HCT116 (cell line): ENCODE results near the gene SCN2A. TPM values are rescaled to one million over a fixed set of nuclear protein-coding genes. Genes with fewer than 3 reads are reported as not detected.

ENCODE experiments used
- ATAC-seq: fragments of 200-7000 bp; cut with Tn5 transposase; 2 replicates; pipeline ENCODE4 v1.9.1; 2020; ENCODE audit warnings: mild to moderate bottlenecking, moderate library complexity
- BruUV-seq: library from RNA; stranded (reverse); fragments of 400-500 nt; replicated peaks from 2 replicates; lab custom pipeline; 2021; lab: Mats Ljungman, UMichigan
- CTCF ChIA-PET: fragments of 300-600 bp; sonication (Branson Sonifier 250); formaldehyde crosslinking; loops from one replicate; lab custom pipeline; 2021; ENCODE audit warnings: antibody characterized with exemption; lab: Charles Lee
- POLR2A ChIA-PET: fragments of 300-600, 350-600 bp; sonication (Branson Sonifier 250); formaldehyde crosslinking; loops from one replicate; lab custom pipeline; 2021; ENCODE audit warnings: antibody characterized with exemption; lab: Charles Lee
- RAD21 ChIA-PET, 2 experiments: fragments of 300-600 bp; sonication (Branson Sonifier 250); formaldehyde crosslinking; loops; one replicate each; lab custom pipeline; 2023; ENCODE audit warnings: low total read pairs in 2 of 2; ENCODE audit not compliant: uncharacterized antibody in 2 of 2, unreplicated experiment in 2 of 2, low non-redundant PET in 1 of 2; lab: Charles Lee
- DNase-seq: peaks from one replicate; pipeline ENCODE4 v3.0.0-alpha.2; 2010; ENCODE audit warnings: low read depth, low spot score
- H2AFZ ChIP-seq: fragments of 200-600 bp; shearing (Covaris generic), sonication (generic); 2 replicates; pipeline ENCODE4 v1.6.1; 2017; ENCODE audit warnings: low read depth, mixed run types, mixed read lengths, antibody characterized with exemption, low read length; ENCODE audit not compliant: poor library complexity, severe bottlenecking
- H3K27ac ChIP-seq: 2 replicates; pipeline ENCODE4 v1.5.1; 2012; ENCODE audit warnings: low read depth, low read length
- H3K27me3 ChIP-seq: fragments of 200-600 bp; sonication (generic); 2 replicates; pipeline ENCODE4 v1.6.1; 2016; ENCODE audit warnings: mixed run types, low read length, mixed read lengths; ENCODE audit not compliant: insufficient read depth
- H3K36me3 ChIP-seq, 2 experiments: fragments of 200-500 bp in 1 of 2; fragments of 200-600 bp in 1 of 2; sonication (Bioruptor generic) in 1 of 2; sonication (generic) in 1 of 2; 2 replicates each; pipeline versions ENCODE4 v1.5.1 to v1.6.1; 2014 to 2016; ENCODE audit warnings: low read length in 2 of 2, inconsistent platforms in 1 of 2, mixed read lengths in 1 of 2, mixed run types in 1 of 2; ENCODE audit not compliant: insufficient read depth in 2 of 2, control insufficient read depth in 1 of 2
- H3K4me1 ChIP-seq, 2 experiments: fragments of 200-600 bp in 1 of 2; sonication (generic) in 1 of 2; 2 replicates each; pipeline versions ENCODE4 v1.5.1 to v1.6.1; 2012 to 2017; ENCODE audit warnings: low read length in 2 of 2, inconsistent platforms in 1 of 2, mild to moderate bottlenecking in 1 of 2, mixed read lengths in 1 of 2, mixed run types in 1 of 2, moderate library complexity in 1 of 2; ENCODE audit not compliant: insufficient read depth in 2 of 2, control insufficient read depth in 1 of 2
- H3K4me2 ChIP-seq: fragments of 200-600 bp; sonication (generic); 2 replicates; pipeline ENCODE4 v1.6.1; 2017; ENCODE audit warnings: mixed run types, low read length, mixed read lengths
- H3K4me3 ChIP-seq, 2 experiments: fragments of 200-600 bp in 1 of 2; sonication (generic) in 1 of 2; replicated peaks in 1 of 2; 2 replicates each; pipeline ENCODE4 v1.5.1; 2011 to 2016; ENCODE audit warnings: low read length in 2 of 2, control low read depth in 1 of 2, low read depth in 1 of 2, mild to moderate bottlenecking in 1 of 2, mixed read lengths in 1 of 2, mixed run types in 1 of 2
- H3K79me2 ChIP-seq: fragments of 200-600 bp; sonication (generic); 2 replicates; pipeline ENCODE4 v1.6.1; 2017; ENCODE audit warnings: mild to moderate bottlenecking, mixed run types, low read length, moderate library complexity, mixed read lengths; ENCODE audit not compliant: insufficient read depth
- H3K9ac ChIP-seq: fragments of 200-600 bp; sonication (generic); 2 replicates; pipeline ENCODE4 v1.6.1; 2016; ENCODE audit warnings: low read length, mixed read lengths
- H3K9me2 ChIP-seq: fragments of 200-600 bp; sonication (generic), shearing (Covaris generic); 2 replicates; pipeline ENCODE4 v1.6.1; 2017; ENCODE audit warnings: mixed run types, mild to moderate bottlenecking, moderate library complexity; ENCODE audit not compliant: insufficient read depth
- H3K9me3 ChIP-seq, 2 experiments: fragments of 200-500 bp in 1 of 2; fragments of 200-600 bp in 1 of 2; sonication (Bioruptor generic) in 1 of 2; sonication (generic) in 1 of 2; 2 replicates each; pipeline ENCODE4 v1.6.1; 2014 to 2017; ENCODE audit warnings: low read length in 2 of 2, mixed read lengths in 2 of 2, inconsistent platforms in 1 of 2, low read depth in 1 of 2, mild to moderate bottlenecking in 1 of 2, mixed run types in 1 of 2, moderate library complexity in 1 of 2; ENCODE audit not compliant: control insufficient read depth in 1 of 2, insufficient read depth in 1 of 2
- H4K20me1 ChIP-seq: fragments of 200-600 bp; sonication (generic), shearing (Covaris generic); 2 replicates; pipeline ENCODE4 v1.6.1; 2017; ENCODE audit warnings: mixed run types, mild to moderate bottlenecking, moderate library complexity; ENCODE audit not compliant: insufficient read depth
- CEBPB ChIP-seq: IDR thresholded peaks from 2 replicates; pipeline ENCODE4 v1.6.1; 2012; ENCODE audit warnings: low read depth
- EZH2 ChIP-seq: fragments of 200-600 bp; sonication (generic); IDR thresholded peaks from 2 replicates; pipeline ENCODE4 v1.6.1; 2017; ENCODE audit warnings: antibody characterized with exemption, mixed run types
- POLR2AphosphoS5 ChIP-seq: IDR thresholded peaks from 2 replicates; pipeline ENCODE4 v1.6.1; 2011; ENCODE audit warnings: mild to moderate bottlenecking, low read depth, low read length, moderate library complexity
- SRF ChIP-seq: IDR thresholded peaks from 2 replicates; pipeline ENCODE4 v1.6.1; 2012; ENCODE audit warnings: low read depth
- ZNF274 ChIP-seq: fragments of 200-500 bp; sonication (Bioruptor generic); IDR thresholded peaks from 2 replicates; pipeline ENCODE4 v1.6.1; 2014; ENCODE audit warnings: mild to moderate bottlenecking, low read depth, low read length, inconsistent platforms
- intact Hi-C: fragments of 100-400 bp; cut with micrococcal nuclease; formaldehyde crosslinking; loops from 2 replicates; pipeline ENCODE4 v1.10.0; 2022
- total RNA-seq: library from RNA; stranded (reverse); gene quantifications from one replicate; pipeline ENCODE4 v1.2.1, GENCODE V29; 2021; ENCODE audit not compliant: unreplicated experiment
- TF ChIP-seq, protein P1 (sequence below): IDR thresholded peaks from 2 replicates; pipeline ENCODE4 v1.6.1; 2012
- TF ChIP-seq, protein P2 (sequence below), 3 experiments: fragments of 200-600 bp in 1 of 3; sonication (generic) in 1 of 3; IDR thresholded peaks in 2 of 3; conservative IDR thresholded peaks in 1 of 3; 2 replicates each; pipeline ENCODE4 v1.5.1; 2012 to 2017; ENCODE audit warnings: low read depth in 2 of 3, low read length in 2 of 3, antibody characterized with exemption in 1 of 3, borderline replicate concordance in 1 of 3, control low read depth in 1 of 3, mild to moderate bottlenecking in 1 of 3, mixed read lengths in 1 of 3, mixed run types in 1 of 3, moderate library complexity in 1 of 3; ENCODE audit not compliant: insufficient read depth in 1 of 3

SCN2A gene
- total RNA-seq, 1 experiment from 2014 or later, result 0.25 TPM

DNA sequence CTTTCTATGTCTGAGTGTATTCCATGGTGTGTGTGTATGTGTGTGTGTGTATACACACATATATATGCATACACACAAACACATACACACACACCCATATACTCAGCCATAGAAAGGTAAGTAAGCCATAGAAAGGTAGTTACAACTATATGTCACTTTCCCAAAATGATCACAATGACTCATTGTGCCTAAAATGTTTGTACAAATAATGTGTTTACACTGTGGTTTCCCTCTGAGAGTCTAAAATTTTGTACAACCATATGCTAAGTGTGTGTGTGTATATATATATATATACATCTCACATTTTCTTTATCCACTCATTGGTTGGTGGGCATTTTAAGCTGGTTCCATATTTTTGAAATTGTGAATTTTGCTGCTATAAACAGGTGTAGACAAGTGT lies 175.0 kb downstream of the SCN2A start (continued):
- TF ChIP-seq, protein P1, sequence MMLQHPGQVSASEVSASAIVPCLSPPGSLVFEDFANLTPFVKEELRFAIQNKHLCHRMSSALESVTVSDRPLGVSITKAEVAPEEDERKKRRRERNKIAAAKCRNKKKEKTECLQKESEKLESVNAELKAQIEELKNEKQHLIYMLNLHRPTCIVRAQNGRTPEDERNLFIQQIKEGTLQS, result no peak
- TF ChIP-seq SRF (no peak), POLR2AphosphoS5 (no peak), CEBPB (no peak), ZNF274 (no peak), EZH2 (no peak)

- TF ChIP-seq, protein P2, sequence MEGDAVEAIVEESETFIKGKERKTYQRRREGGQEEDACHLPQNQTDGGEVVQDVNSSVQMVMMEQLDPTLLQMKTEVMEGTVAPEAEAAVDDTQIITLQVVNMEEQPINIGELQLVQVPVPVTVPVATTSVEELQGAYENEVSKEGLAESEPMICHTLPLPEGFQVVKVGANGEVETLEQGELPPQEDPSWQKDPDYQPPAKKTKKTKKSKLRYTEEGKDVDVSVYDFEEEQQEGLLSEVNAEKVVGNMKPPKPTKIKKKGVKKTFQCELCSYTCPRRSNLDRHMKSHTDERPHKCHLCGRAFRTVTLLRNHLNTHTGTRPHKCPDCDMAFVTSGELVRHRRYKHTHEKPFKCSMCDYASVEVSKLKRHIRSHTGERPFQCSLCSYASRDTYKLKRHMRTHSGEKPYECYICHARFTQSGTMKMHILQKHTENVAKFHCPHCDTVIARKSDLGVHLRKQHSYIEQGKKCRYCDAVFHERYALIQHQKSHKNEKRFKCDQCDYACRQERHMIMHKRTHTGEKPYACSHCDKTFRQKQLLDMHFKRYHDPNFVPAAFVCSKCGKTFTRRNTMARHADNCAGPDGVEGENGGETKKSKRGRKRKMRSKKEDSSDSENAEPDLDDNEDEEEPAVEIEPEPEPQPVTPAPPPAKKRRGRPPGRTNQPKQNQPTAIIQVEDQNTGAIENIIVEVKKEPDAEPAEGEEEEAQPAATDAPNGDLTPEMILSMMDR (IDR thresholded peaks at IDR 0.05 in 2 of 3, conservative IDR thresholded peaks at IDR 0.05 in 1 of 3; ENCODE audit: borderline replicate concordance in 1 of 3, insufficient read depth in 1 of 3, low read depth in 2 of 3, low read length in 2 of 3), result peak in 1 of 3 experiments; percentile 9; a peak in 1 of 6 replicates
- no peak for TF ChIP-seq EZH2
- ATAC-seq, result no peak; the same call in 1 of the 2 replicates
- Histone ChIP-seq H2AFZ (no peak overlapping the region), H3K36me3 (no peaks in the 10 kb centered on the region), H4K20me1 (no peaks in the 10 kb centered on the region), H3K9me2 (no peaks in the 10 kb centered on the region), H3K9ac (no peak overlapping the region), H3K27me3 (no peaks in the 10 kb centered on the region), H3K4me2 (no peak overlapping the region), H3K4me1 (no peaks in the 10 kb centered on the region), H3K79me2 (no peaks in the 10 kb centered on the region), H3K27ac (no peak overlapping the region), H3K9me3 (no peaks in the 10 kb centered on the region), H3K4me3 (no peak overlapping the region)
- POLR2A ChIA-PET, result no interaction called here
- RAD21 ChIA-PET, result no interaction called here
- BruUV-seq, result no TSS peak
- intact Hi-C loops, result no loop called here
- no peak for DNase-seq
- CTCF ChIA-PET, result no interaction called here
Measured at GRCh38 chr2:165417009-165417408, 177.8 kb downstream of the SCN2A start.
